Thymus (tissue), 11 donors: ENCODE data around the gene CNKSR3. TPM values are rescaled to one million over a fixed set of nuclear protein-coding genes. Genes with fewer than 3 reads are reported as not detected.

ENCODE experiments used
- DNase-seq, 9 donors: peaks; one replicate each; pipeline ENCODE4 v3.0.0-alpha.2; 2013; ENCODE audit warnings: low spot score in 9 of 9, low read depth in 6 of 9, missing footprints in 1 of 9
- H3K27ac ChIP-seq, 2 donors: one replicate each; pipeline ENCODE4 v1.5.1; 2013; ENCODE audit warnings: control low read depth in 1 of 2, low read depth in 1 of 2, low read length in 1 of 2, mild to moderate bottlenecking in 1 of 2, moderate library complexity in 1 of 2
- H3K27me3 ChIP-seq, 2 donors: one replicate each; pipeline ENCODE4 v1.5.1; 2013; ENCODE audit warnings: low read length in 1 of 2; ENCODE audit not compliant: control insufficient read depth in 2 of 2, insufficient read depth in 1 of 2
- H3K36me3 ChIP-seq, 2 donors: one replicate each; pipeline ENCODE4 v1.5.1; 2013; ENCODE audit warnings: low read length in 1 of 2, mild to moderate bottlenecking in 1 of 2, moderate library complexity in 1 of 2; ENCODE audit not compliant: control insufficient read depth in 2 of 2, insufficient read depth in 2 of 2
- H3K4me1 ChIP-seq, 2 donors: one replicate each; pipeline ENCODE4 v1.5.1; 2013; ENCODE audit warnings: low read length in 2 of 2; ENCODE audit not compliant: control insufficient read depth in 2 of 2, insufficient read depth in 2 of 2
- H3K4me3 ChIP-seq, 2 donors: one replicate each; pipeline ENCODE4 v1.5.1; 2013; ENCODE audit warnings: low read length in 2 of 2, control low read depth in 1 of 2, mild to moderate bottlenecking in 1 of 2
- H3K9me3 ChIP-seq, 2 donors: one replicate each; pipeline ENCODE4 v1.5.1; 2013; ENCODE audit warnings: low read length in 1 of 2, mild to moderate bottlenecking in 1 of 2; ENCODE audit not compliant: control insufficient read depth in 2 of 2, insufficient read depth in 1 of 2
- WGBS: extraction: QIAGEN DNeasy Blood & Tissue Kit; methylation state at CpG from one replicate; pipeline ENCODE4 v1.1.7; 2013; 5-methylcytosine and 5-hydroxymethylcytosine counted together
- polyA plus RNA-seq: library from polyadenylated mRNA; stranded (reverse); fragments of 200-250 nt; gene quantifications from one replicate; pipeline ENCODE4 v1.2.3, GENCODE V29; 2013
- total RNA-seq: library from RNA; stranded (reverse); fragments of 120-200 nt; gene quantifications from one replicate; pipeline ENCODE4 v1.2.4, GENCODE V29; 2013
- donor health status: healthy.

Gene CNKSR3
- total and polyA plus RNA-seq, 2 donors: 5.4 to 8.2 TPM

- Histone ChIP-seq H3K4me1 (no peaks in the 10 kb centered on the region), H3K27ac (no peak overlapping the region), H3K4me3 (no peak overlapping the region), H3K9me3 (no peaks in the 10 kb centered on the region), H3K36me3 (no peaks in the 10 kb centered on the region), H3K27me3 (no peaks in the 10 kb centered on the region)
- no peak for DNase-seq
- WGBS: 86% methylated on average over 4 of the region's 4 CpGs
These were observed 169.1 kb downstream of the CNKSR3 start for GRCh38 chr6:154341336-154341735.

Other genes with a start within 250 kb of the CNKSR3 start
- gene IPCEF1, start 153.9 kb downstream of the CNKSR3 start, total RNA-seq: 13.1 TPM
- 6.5 TPM for gene IPCEF1, start 153.9 kb downstream of the CNKSR3 start, polyA plus RNA-seq
- gene SCAF8, start 222.7 kb upstream of the CNKSR3 start, total RNA-seq: 26.4 TPM
- gene SCAF8, start 222.7 kb upstream of the CNKSR3 start, polyA plus RNA-seq: 20.8 TPM